ENCODE measurements around the gene DAB1.

DAB1 gene

GRCh38 chr1:57065442-57065841 lies 358.4 kb downstream of the DAB1 start:
- H3K27ac ChIP-seq = no peak overlapping the region

GRCh38 chr1:57064379-57065140 lies 359.3 kb downstream of the DAB1 start:
- Histone ChIP-seq H3K9me3 (no peaks in the 10 kb centered on the region), H3K27ac (no peak overlapping the region), H3K4me1 (peaks cover 0 to 5% (median 3%) of the 10 kb centered on the region in 4 donors), H3K36me3 (no peaks in the 10 kb centered on the region), H3K27me3 (no peaks in the 10 kb centered on the region), H3K4me3 (no peak overlapping the region)
- intact Hi-C loops (cut with DNase I; ENCODE audit: low total_unique reads) = no loop called here
- TF ChIP-seq CTCF (IDR thresholded peaks at IDR 0.05) = no peak
- DNase-seq = no peak

More at GRCh38 chr1:57065442-57065841, 358.4 kb downstream of the DAB1 start:
- Histone ChIP-seq H3K36me3 (no peaks in the 10 kb centered on the region), H3K27me3 (no peaks in the 10 kb centered on the region), H3K4me3 (no peak overlapping the region), H3K4me1 (peaks cover 0 to 5% (median 3%) of the 10 kb centered on the region in 4 donors), H3K9me3 (no peaks in the 10 kb centered on the region)
- intact Hi-C loops (cut with DNase I; ENCODE audit: low total_unique reads) = no loop called here
- TF ChIP-seq CTCF (IDR thresholded peaks at IDR 0.05) = no peak
- no peak for DNase-seq

- no peak for TF ChIP-seq CTCF (IDR thresholded peaks at IDR 0.05)
- H3K9me3 ChIP-seq = no peaks in the 10 kb centered on the region
- peaks cover 0 to 10% (median 3%) of the 10 kb centered on the region in 4 donors for H3K4me1 ChIP-seq
- no peak overlapping the region for H3K4me3 ChIP-seq
- no peaks in the 10 kb centered on the region for H3K27me3 ChIP-seq
- intact Hi-C loops (cut with DNase I; ENCODE audit: low total_unique reads) = no loop called here
- no peak for DNase-seq
- no peaks in the 10 kb centered on the region for H3K36me3 ChIP-seq
- no peak overlapping the region for H3K27ac ChIP-seq
Measured at GRCh38 chr1:57063406-57064125, 360.3 kb downstream of the DAB1 start.

GRCh38 chr1:57061369-57061768 lies 362.5 kb downstream of the DAB1 start:
- no peaks in the 10 kb centered on the region for H3K36me3 ChIP-seq
- peaks cover 0 to 4% (median 0%) of the 10 kb centered on the region in 4 donors for H3K4me1 ChIP-seq
- no peak overlapping the region for H3K27ac ChIP-seq
- intact Hi-C loops (cut with DNase I; ENCODE audit: low total_unique reads) = no loop called here
- no peak for TF ChIP-seq CTCF (IDR thresholded peaks at IDR 0.05)
- DNase-seq = no peak
- H3K4me3 ChIP-seq = no peak overlapping the region
- no peaks in the 10 kb centered on the region for H3K27me3 ChIP-seq
- no peaks in the 10 kb centered on the region for H3K9me3 ChIP-seq

GRCh38 chr1:57060451-57060850 lies 363.4 kb downstream of the DAB1 start:
- intact Hi-C loops (cut with DNase I; ENCODE audit: low total_unique reads) = no loop called here

More at GRCh38 chr1:57060451-57060850, 363.4 kb downstream of the DAB1 start:
- H3K27me3 ChIP-seq = no peaks in the 10 kb centered on the region
- no peak for DNase-seq
- H3K4me3 ChIP-seq = no peak overlapping the region
- no peaks in the 10 kb centered on the region for H3K36me3 ChIP-seq
- no peaks in the 10 kb centered on the region for H3K9me3 ChIP-seq
- peaks cover 0 to 4% (median 0%) of the 10 kb centered on the region in 4 donors for H3K4me1 ChIP-seq
- no peak for TF ChIP-seq CTCF (IDR thresholded peaks at IDR 0.05)
- H3K27ac ChIP-seq = no peak overlapping the region

All from tibial artery (tissue), 4 donors.